HG02840 (cell line): Measurements from ENCODE around the gene PCBP3.
"Not testable (repeated sequence)": the region's sequence is repeated elsewhere in the genome, so short reads cannot be mapped to it uniquely, and the experiment has no call there.

Source experiments
- ATAC-seq: cut with Tn5 transposase; IDR thresholded peaks from one replicate; pipeline ENCODE4 v1.9.1; 2021; ENCODE audit warnings: mild to moderate bottlenecking, moderate library complexity, moderate number of reproducible peaks; ENCODE audit not compliant: unreplicated experiment, low FRiP score

The PCBP3 gene

GRCh38 chr21:45612665-45613019, 30.9 kb upstream of the PCBP3 start:
- ATAC-seq, result not testable (repeated sequence)

- no peak for ATAC-seq
These were observed 30.1 kb upstream of the PCBP3 start for GRCh38 chr21:45613396-45613795.

GRCh38 chr21:45613881-45614280, 29.6 kb upstream of the PCBP3 start:
- ATAC-seq, result no peak

- ATAC-seq, result no peak
These were observed 28.3 kb upstream of the PCBP3 start for GRCh38 chr21:45615145-45615711.

GRCh38 chr21:45617021-45617921, 26.3 kb upstream of the PCBP3 start:
- ATAC-seq, result no peak

GRCh38 chr21:45618287-45618686, 25.2 kb upstream of the PCBP3 start:
- ATAC-seq, result no peak

- no peak for ATAC-seq
These were observed 24.6 kb upstream of the PCBP3 start for GRCh38 chr21:45618846-45619485.

GRCh38 chr21:45620201-45620923, 23.2 kb upstream of the PCBP3 start:
- ATAC-seq, result no peak

GRCh38 chr21:45621435-45622331, 21.8 kb upstream of the PCBP3 start:
- ATAC-seq, result not testable (repeated sequence)

GRCh38 chr21:45622416-45623097, 21.0 kb upstream of the PCBP3 start:
- ATAC-seq, result no peak

- no peak for ATAC-seq
These were observed 20.1 kb upstream of the PCBP3 start for GRCh38 chr21:45623436-45623835.

GRCh38 chr21:45626127-45626526, 17.4 kb upstream of the PCBP3 start:
- not testable (repeated sequence) for ATAC-seq

GRCh38 chr21:45629046-45629981, 14.2 kb upstream of the PCBP3 start:
- ATAC-seq, result no peak

- ATAC-seq, result no peak
These were observed 13.3 kb upstream of the PCBP3 start for GRCh38 chr21:45630066-45630694.

GRCh38 chr21:45630876-45631275, 12.6 kb upstream of the PCBP3 start:
- ATAC-seq, result no peak

- no peak for ATAC-seq
These were observed 12.0 kb upstream of the PCBP3 start for GRCh38 chr21:45631540-45631939.

GRCh38 chr21:45632160-45632559, 11.4 kb upstream of the PCBP3 start:
- no peak for ATAC-seq
